LNCAP (cell line): ENCODE results near the gene IKZF3.

ENCODE experiments used
- CTCF ChIP-seq: fragments of 450-650 bp; IDR thresholded peaks from 2 replicates; pipeline ENCODE4 v1.5.1; 2017; ENCODE audit warnings: mild to moderate bottlenecking

The IKZF3 gene

GRCh38 chr17:39753514-39754160 is 110.5 kb downstream of the IKZF3 start:
- no peak for TF ChIP-seq CTCF

GRCh38 chr17:39752241-39752881 is 111.8 kb downstream of the IKZF3 start:
- TF ChIP-seq CTCF, result no peak

- no peak for TF ChIP-seq CTCF
These were observed 112.5 kb downstream of the IKZF3 start for GRCh38 chr17:39751637-39752036.

- TF ChIP-seq CTCF, result no peak
These were observed 113.0 kb downstream of the IKZF3 start for GRCh38 chr17:39751016-39751543.

- TF ChIP-seq CTCF, result no peak
These were observed 113.7 kb downstream of the IKZF3 start for GRCh38 chr17:39750131-39751015.

- TF ChIP-seq CTCF, result no peak
These were observed 116.4 kb downstream of the IKZF3 start for GRCh38 chr17:39747745-39748144.

- no peak for TF ChIP-seq CTCF
These were observed 118.0 kb downstream of the IKZF3 start for GRCh38 chr17:39746145-39746461.
